ENCODE data around the gene RASEF.

DNA sequence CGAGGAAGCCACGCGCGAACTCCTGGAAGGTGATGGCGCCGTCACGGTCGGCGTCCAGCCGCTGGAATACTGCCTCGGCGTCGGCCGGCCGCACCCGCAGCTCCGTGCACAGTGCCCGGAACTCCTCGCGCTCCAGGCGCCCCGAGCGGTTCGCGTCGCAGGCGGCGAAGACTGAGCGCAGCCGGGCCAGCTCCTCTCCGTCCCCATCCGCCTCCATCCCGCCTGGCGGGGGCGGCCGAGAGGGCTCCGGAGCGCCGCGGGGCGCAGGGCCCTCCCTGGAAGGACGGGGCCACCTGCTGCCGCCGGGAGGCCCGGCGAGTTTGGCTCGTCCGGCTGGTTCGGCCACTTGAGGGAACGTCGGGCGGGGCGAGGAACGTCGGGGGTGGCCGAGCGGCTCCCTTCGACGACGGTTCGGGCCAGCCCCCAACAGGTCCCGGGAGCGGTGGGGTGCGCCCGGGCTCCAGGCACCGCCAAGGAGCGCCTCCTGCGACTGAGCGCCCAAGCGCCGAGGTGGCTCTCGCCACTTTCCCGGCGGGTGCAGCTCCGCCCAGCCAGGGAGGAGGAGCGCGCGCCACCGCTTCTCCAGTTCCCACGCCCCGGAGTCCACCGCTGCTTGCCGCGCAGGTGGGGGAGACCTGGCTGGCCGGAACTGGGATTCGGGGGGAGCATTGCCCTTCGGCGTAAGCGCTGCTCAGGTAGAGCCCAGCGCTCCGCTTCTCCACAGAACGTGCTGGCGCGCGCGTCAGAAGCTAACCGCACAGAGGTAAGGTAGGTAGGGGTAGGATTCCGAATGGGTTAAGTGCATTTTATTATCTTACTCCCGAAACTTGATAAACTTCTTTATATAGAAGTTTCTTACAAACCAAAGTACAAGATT is at the start of gene RASEF:
- TF ChIP-seq EZH2 (IDR thresholded peaks at IDR 0.05; ENCODE audit: low read length, unreplicated experiment) (no peak), EZH2phosphoT487 (IDR thresholded peaks at IDR 0.05; ENCODE audit: borderline replicate concordance, low read length) (no peak)
- TF ChIP-seq, protein P1, sequence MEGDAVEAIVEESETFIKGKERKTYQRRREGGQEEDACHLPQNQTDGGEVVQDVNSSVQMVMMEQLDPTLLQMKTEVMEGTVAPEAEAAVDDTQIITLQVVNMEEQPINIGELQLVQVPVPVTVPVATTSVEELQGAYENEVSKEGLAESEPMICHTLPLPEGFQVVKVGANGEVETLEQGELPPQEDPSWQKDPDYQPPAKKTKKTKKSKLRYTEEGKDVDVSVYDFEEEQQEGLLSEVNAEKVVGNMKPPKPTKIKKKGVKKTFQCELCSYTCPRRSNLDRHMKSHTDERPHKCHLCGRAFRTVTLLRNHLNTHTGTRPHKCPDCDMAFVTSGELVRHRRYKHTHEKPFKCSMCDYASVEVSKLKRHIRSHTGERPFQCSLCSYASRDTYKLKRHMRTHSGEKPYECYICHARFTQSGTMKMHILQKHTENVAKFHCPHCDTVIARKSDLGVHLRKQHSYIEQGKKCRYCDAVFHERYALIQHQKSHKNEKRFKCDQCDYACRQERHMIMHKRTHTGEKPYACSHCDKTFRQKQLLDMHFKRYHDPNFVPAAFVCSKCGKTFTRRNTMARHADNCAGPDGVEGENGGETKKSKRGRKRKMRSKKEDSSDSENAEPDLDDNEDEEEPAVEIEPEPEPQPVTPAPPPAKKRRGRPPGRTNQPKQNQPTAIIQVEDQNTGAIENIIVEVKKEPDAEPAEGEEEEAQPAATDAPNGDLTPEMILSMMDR (conservative IDR thresholded peaks at IDR 0.05; ENCODE audit: low read depth, low read length), result 0 out of 2 replicates have a peak, but pooled peaks have one; percentile 14
